ENCODE measurements around the gene IGF1R.
A peak's percentile ranks its signal among the peaks of the same experiment; 100 is the strongest.

IGF1R gene

DNA sequence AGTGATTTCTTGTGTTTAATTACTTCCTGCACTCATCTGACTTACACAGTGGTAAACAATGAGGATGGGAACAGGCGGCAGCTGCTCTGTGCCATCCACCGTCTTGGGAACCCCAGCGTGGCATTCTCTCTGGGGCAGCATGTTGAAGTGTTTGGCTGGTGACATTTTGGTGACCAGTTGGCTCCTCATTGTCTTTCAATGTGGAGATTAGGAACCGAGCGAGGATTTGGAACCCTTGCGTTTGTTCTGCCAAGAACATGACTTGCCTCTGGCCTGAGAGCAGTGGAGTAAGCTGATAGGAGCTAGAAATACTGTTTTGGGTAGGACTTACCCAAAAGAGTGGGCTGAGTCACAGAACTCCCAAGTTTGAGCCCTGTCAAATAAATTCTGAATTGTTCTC is 88.8 kb downstream of the IGF1R start:
- H3K4me2 ChIP-seq: no peak overlapping the region
- TF ChIP-seq, protein P1, sequence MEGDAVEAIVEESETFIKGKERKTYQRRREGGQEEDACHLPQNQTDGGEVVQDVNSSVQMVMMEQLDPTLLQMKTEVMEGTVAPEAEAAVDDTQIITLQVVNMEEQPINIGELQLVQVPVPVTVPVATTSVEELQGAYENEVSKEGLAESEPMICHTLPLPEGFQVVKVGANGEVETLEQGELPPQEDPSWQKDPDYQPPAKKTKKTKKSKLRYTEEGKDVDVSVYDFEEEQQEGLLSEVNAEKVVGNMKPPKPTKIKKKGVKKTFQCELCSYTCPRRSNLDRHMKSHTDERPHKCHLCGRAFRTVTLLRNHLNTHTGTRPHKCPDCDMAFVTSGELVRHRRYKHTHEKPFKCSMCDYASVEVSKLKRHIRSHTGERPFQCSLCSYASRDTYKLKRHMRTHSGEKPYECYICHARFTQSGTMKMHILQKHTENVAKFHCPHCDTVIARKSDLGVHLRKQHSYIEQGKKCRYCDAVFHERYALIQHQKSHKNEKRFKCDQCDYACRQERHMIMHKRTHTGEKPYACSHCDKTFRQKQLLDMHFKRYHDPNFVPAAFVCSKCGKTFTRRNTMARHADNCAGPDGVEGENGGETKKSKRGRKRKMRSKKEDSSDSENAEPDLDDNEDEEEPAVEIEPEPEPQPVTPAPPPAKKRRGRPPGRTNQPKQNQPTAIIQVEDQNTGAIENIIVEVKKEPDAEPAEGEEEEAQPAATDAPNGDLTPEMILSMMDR (conservative IDR thresholded peaks at IDR 0.05; ENCODE audit: low read depth, low read length): no peak
- H3K27me3 ChIP-seq (ENCODE audit: insufficient read depth, low read depth): no peaks in the 10 kb centered on the region
- H3K9ac ChIP-seq: no peak overlapping the region
- no peaks in the 10 kb centered on the region for H3K36me3 ChIP-seq (ENCODE audit: insufficient read depth)
- H3K79me2 ChIP-seq (ENCODE audit: insufficient read depth, low read depth): peaks cover 72% of the 10 kb centered on the region; the same call in 1 of the 2 replicates
- no peak overlapping the region for H2AFZ ChIP-seq (ENCODE audit: low read depth)
- H3K27ac ChIP-seq: no peak overlapping the region
- peaks cover 7% of the 10 kb centered on the region; the same call in 1 of the 2 replicates for H4K20me1 ChIP-seq (ENCODE audit: insufficient read depth)
- peaks cover 70% of the 10 kb centered on the region for H3K4me1 ChIP-seq (ENCODE audit: low read depth, poor library complexity, severe bottlenecking)
- H3K4me3 ChIP-seq (IDR thresholded peaks at IDR 0.05; ENCODE audit: insufficient read depth, low read depth, low read length): no peak overlapping the region

DNA sequence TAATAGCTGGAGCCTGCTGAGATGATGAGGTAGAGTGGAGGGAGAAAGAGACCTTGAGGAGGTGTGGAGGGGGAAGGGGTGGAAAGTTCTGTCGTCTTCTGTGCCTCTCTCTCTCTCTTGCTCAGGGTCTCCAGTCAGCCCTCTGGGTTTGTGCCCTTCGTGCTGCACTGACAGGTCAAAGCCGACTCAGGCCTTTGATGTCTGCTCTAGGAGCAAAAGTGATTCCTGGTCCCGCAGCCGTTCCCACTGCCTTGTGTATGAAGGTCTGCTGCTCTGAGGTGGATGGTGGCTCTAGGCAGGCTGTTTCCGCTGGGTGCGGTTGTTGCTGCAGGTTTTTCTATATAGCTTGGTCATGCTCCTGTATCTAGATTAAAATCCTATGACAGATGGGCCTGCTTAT is 89.4 kb downstream of the IGF1R start:
- Histone ChIP-seq H3K9ac (no peak overlapping the region), H3K36me3 (ENCODE audit: insufficient read depth) (no peaks in the 10 kb centered on the region), H3K4me1 (ENCODE audit: low read depth, poor library complexity, severe bottlenecking) (peaks cover 75% of the 10 kb centered on the region), H4K20me1 (ENCODE audit: insufficient read depth) (peaks cover 7% of the 10 kb centered on the region; the same call in 1 of the 2 replicates), H2AFZ (ENCODE audit: low read depth) (no peak overlapping the region), H3K27ac (no peak overlapping the region), H3K4me3 (IDR thresholded peaks at IDR 0.05; ENCODE audit: insufficient read depth, low read depth, low read length) (no peak overlapping the region), H3K79me2 (ENCODE audit: insufficient read depth, low read depth) (peaks cover 78% of the 10 kb centered on the region; the same call in 1 of the 2 replicates), H3K27me3 (ENCODE audit: insufficient read depth, low read depth) (no peaks in the 10 kb centered on the region), H3K4me2 (no peak overlapping the region)
- TF ChIP-seq, protein P1 (conservative IDR thresholded peaks at IDR 0.05; ENCODE audit: low read depth, low read length): no peak

DNA sequence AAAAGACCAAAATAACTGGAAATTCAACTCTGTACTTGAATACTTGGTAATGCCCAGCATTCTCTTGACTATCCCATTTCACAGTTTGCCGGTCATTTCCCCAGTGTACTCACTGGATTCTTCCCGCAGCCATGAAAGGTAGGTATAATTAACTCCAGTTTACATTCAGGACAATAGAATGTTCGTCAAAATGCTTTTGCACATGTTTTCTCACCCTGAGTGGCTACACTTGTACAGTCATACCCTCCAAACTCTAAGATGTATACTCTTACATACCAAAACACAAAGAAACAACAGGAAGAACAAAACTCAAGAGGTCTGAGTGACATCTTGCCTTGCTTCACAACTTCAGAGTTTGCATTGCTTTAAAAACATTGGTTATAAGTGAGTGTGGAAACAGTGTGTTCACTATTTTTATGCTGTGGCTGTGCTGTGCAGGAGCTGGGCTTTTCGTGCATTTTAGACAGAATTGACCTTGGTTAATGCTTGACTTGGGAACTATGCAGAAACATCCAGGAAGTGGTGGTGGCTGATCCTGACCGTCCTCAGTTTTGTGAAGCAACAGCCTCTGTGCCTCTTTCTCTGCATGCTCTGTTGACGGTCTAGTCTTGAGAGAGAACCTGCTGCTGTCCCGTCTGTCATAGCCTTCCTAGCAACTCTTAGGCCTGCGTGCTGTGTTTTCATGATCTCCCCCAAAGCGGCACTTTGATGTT is 90.5 kb downstream of the IGF1R start:
- Histone ChIP-seq H2AFZ (ENCODE audit: low read depth) (no peak overlapping the region), H3K4me3 (IDR thresholded peaks at IDR 0.05; ENCODE audit: insufficient read depth, low read depth, low read length) (no peak overlapping the region), H3K27ac (no peak overlapping the region; the same call in 1 of the 2 replicates), H4K20me1 (ENCODE audit: insufficient read depth) (peaks cover 7% of the 10 kb centered on the region; the same call in 1 of the 2 replicates), H3K4me2 (peak overlapping the region; percentile 75), H3K9ac (no peak overlapping the region), H3K27me3 (ENCODE audit: insufficient read depth, low read depth) (no peaks in the 10 kb centered on the region), H3K36me3 (ENCODE audit: insufficient read depth) (no peaks in the 10 kb centered on the region), H3K79me2 (ENCODE audit: insufficient read depth, low read depth) (peaks cover 88% of the 10 kb centered on the region; the same call in 1 of the 2 replicates), H3K4me1 (ENCODE audit: low read depth, poor library complexity, severe bottlenecking) (peaks cover 65% of the 10 kb centered on the region)
- TF ChIP-seq, protein P1 (conservative IDR thresholded peaks at IDR 0.05; ENCODE audit: low read depth, low read length): no peak

DNA sequence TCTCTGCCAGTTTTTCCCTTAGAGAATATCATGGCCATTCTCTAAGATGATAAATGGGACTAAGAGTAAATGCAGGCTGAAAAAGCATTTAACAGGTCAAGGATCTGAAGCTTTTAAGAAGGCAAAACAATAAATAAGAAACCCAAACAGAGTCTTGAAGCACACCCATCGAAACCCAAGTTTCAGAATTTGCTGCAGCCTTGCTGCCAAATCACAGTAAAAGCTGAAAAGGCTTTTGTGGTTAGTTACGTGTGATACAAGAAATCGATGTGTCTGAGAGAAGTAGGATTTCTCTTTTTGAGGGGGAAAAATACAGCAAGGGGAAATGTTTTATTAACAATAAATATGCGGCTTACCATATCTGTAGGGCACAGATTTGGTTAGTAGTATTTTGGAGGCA is 92.0 kb downstream of the IGF1R start:
- Histone ChIP-seq H3K4me2 (peak overlapping the region; percentile 75), H3K79me2 (ENCODE audit: insufficient read depth, low read depth) (peaks cover 74% of the 10 kb centered on the region; the same call in 1 of the 2 replicates)

More for the DNA sequence above, 92.0 kb downstream of the IGF1R start:
- Histone ChIP-seq H3K4me3 (IDR thresholded peaks at IDR 0.05; ENCODE audit: insufficient read depth, low read depth, low read length) (no peak overlapping the region), H3K27ac (peak overlapping the region; percentile 60), H3K27me3 (ENCODE audit: insufficient read depth, low read depth) (no peaks in the 10 kb centered on the region), H2AFZ (ENCODE audit: low read depth) (no peak overlapping the region), H3K4me1 (ENCODE audit: low read depth, poor library complexity, severe bottlenecking) (peaks cover 58% of the 10 kb centered on the region), H4K20me1 (ENCODE audit: insufficient read depth) (peaks cover 4% of the 10 kb centered on the region; the same call in 1 of the 2 replicates), H3K36me3 (ENCODE audit: insufficient read depth) (no peaks in the 10 kb centered on the region), H3K9ac (peak overlapping the region; percentile 16; the same call in 1 of the 2 replicates)
- TF ChIP-seq, protein P1 (conservative IDR thresholded peaks at IDR 0.05; ENCODE audit: low read depth, low read length): no peak

All from KMS-11 (cell line).